ENCODE measurements around the gene CST5. TPM values are rescaled to one million over a fixed set of nuclear protein-coding genes. Genes with fewer than 3 reads are reported as not detected.
"Not testable (repeated sequence)": the region's sequence is repeated elsewhere in the genome, so short reads cannot be mapped to it uniquely, and the experiment has no call there.

The CST5 gene
- total and polyA plus RNA-seq, 2 donors (not counting 3 experiments of a cell fraction or from before 2014, with no cell fraction given) = not detected

DNA sequence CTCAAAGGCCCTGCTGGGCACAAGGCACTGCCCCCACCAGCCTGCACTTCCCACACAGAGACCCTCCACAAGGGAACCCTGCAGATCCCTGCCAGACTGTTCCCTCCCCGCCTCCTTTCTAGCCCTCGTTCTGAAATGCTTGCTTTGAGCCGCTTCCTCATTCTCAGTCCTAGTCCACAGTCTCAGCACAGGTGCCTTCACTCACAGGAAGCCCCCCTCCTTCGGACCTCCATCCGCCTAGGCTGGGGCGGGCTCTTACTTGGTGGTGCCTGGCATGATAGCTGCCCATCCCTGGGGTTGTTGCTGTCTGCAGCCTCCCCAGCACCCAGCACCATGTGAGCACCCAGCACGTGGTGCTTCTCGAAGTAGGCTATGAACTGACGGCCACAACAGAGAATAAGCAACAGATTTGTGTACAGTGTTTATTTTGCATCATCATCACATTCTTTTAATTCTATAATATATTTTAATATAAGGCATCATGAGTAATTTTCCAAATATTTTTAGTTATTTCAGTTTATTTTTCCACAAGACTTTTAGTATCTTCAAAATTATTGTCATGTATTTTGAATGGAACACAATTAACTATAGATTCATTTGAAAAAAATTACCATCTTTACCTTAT is 12.3 kb downstream of the CST5 start:
- intact Hi-C loops (cut with micrococcal nuclease) (no loop called here), dilution Hi-C loops (cut with MboI; ENCODE audit: extremely low pct_ligation_motif_present, low sequenced_read_pairs) (no loop called here)
- TF ChIP-seq POLR2A (IDR thresholded peaks at IDR 0.05; ENCODE audit: low read depth, low read length) = no peak
- no peak for TF ChIP-seq JUN (IDR thresholded peaks at IDR 0.05; ENCODE audit: borderline replicate concordance, insufficient read depth, insufficient read length, low read depth)
- TF ChIP-seq EZH2 (IDR thresholded peaks at IDR 0.05; ENCODE audit: borderline replicate concordance, low read depth, low read length, severe bottlenecking) = no peak
- no peak for TF ChIP-seq MAX (IDR thresholded peaks at IDR 0.05; ENCODE audit: insufficient read depth, insufficient read length)
- no peak for TF ChIP-seq CTCF (IDR thresholded peaks at IDR 0.05; ENCODE audit: extremely low read depth in 1 of 2, insufficient read depth in 1 of 2, low read depth in 1 of 2, low read length in 2 of 2)
- no peak for TF ChIP-seq GATA2 (IDR thresholded peaks at IDR 0.05; ENCODE audit: insufficient read depth, insufficient read length, low read depth, low read length)
- TF ChIP-seq POLR2AphosphoS5 (IDR thresholded peaks at IDR 0.05; ENCODE audit: insufficient read depth, low read depth, low read length) = no peak
- TF ChIP-seq FOS (IDR thresholded peaks at IDR 0.05; ENCODE audit: borderline replicate concordance, insufficient read depth, low read length) = no peak
- no peak for TF ChIP-seq MYC (IDR thresholded peaks at IDR 0.05; ENCODE audit: low read depth, low read length)
- Histone ChIP-seq H3K9ac (replicated peaks; ENCODE audit: extremely low read depth, insufficient read depth, low read length) (no peak overlapping the region), H3K9me3 (replicated peaks; ENCODE audit: control insufficient read depth, insufficient read depth, low read length) (no peaks in the 10 kb centered on the region), H3K27me3 (ENCODE audit: control insufficient read depth in 2 of 2, insufficient read depth in 2 of 2, low read length in 2 of 2) (peaks cover 2 to 8% of the 10 kb centered on the region in 2 experiments), H4K20me1 (replicated peaks; ENCODE audit: control insufficient read depth, extremely low read depth, insufficient read depth, low read length) (no peaks in the 10 kb centered on the region), H3K4me1 (ENCODE audit: control insufficient read depth, extremely low read depth, insufficient read depth, low read length) (no peaks in the 10 kb centered on the region), H3K4me2 (ENCODE audit: insufficient read depth, low read length) (no peak overlapping the region), H3K79me2 (ENCODE audit: control insufficient read depth, insufficient read depth, low read length) (no peaks in the 10 kb centered on the region), H3K9me1 (replicated peaks; ENCODE audit: control insufficient read depth, extremely low read depth, insufficient read depth, low read length) (no peaks in the 10 kb centered on the region), H3K4me3 (replicated peaks in 1 of 3; ENCODE audit: insufficient read depth in 1 of 3, low read depth in 1 of 3, low read length in 3 of 3) (no peak overlapping the region), H3K27ac (ENCODE audit: insufficient read depth, low read depth, low read length) (no peak overlapping the region), H2AFZ (ENCODE audit: low read depth, low read length) (no peak overlapping the region), H3K36me3 (ENCODE audit: control insufficient read depth in 2 of 2, extremely low read depth in 1 of 2, insufficient read depth in 2 of 2, low read length in 2 of 2) (no peaks in the 10 kb centered on the region)
- CTCF ChIA-PET = no interaction called here
- DNase-seq (ENCODE audit: low read depth, low spot score) (no peak), FAIRE-seq (no peak)
- POLR2A ChIA-PET = no interaction called here
- BruUV-seq (replicated peaks) = no TSS peak

- CTCF ChIA-PET; intact Hi-C loops (cut with micrococcal nuclease); H3K4me2 ChIP-seq (ENCODE audit: insufficient read depth, low read length); H3K4me3 ChIP-seq (replicated peaks in 1 of 3; ENCODE audit: insufficient read depth in 1 of 3, low read depth in 1 of 3, low read length in 3 of 3); FAIRE-seq; BruUV-seq (replicated peaks); H3K27me3 ChIP-seq (ENCODE audit: control insufficient read depth in 2 of 2, insufficient read depth in 2 of 2, low read length in 2 of 2); H3K9me3 ChIP-seq (replicated peaks; ENCODE audit: control insufficient read depth, insufficient read depth, low read length); H2AFZ ChIP-seq (ENCODE audit: low read depth, low read length); H4K20me1 ChIP-seq (replicated peaks; ENCODE audit: control insufficient read depth, extremely low read depth, insufficient read depth, low read length); H3K9me1 ChIP-seq (replicated peaks; ENCODE audit: control insufficient read depth, extremely low read depth, insufficient read depth, low read length); POLR2A ChIA-PET; H3K9ac ChIP-seq (replicated peaks; ENCODE audit: extremely low read depth, insufficient read depth, low read length); H3K4me1 ChIP-seq (ENCODE audit: control insufficient read depth, extremely low read depth, insufficient read depth, low read length); H3K27ac ChIP-seq (ENCODE audit: insufficient read depth, low read depth, low read length); DNase-seq (ENCODE audit: low read depth, low spot score); H3K36me3 ChIP-seq (ENCODE audit: control insufficient read depth in 2 of 2, extremely low read depth in 1 of 2, insufficient read depth in 2 of 2, low read length in 2 of 2); H3K79me2 ChIP-seq (ENCODE audit: control insufficient read depth, insufficient read depth, low read length); dilution Hi-C loops (cut with MboI; ENCODE audit: extremely low pct_ligation_motif_present, low sequenced_read_pairs): not testable (repeated sequence)
These were observed 18.8 kb downstream of the CST5 start for GRCh38 chr20:23860771-23861170.

All from endothelial cell of umbilical vein (primary cell).